Breast epithelium (tissue), 4 donors: ENCODE data around the gene RASSF7. TPM values are rescaled to one million over a fixed set of nuclear protein-coding genes. Genes with fewer than 3 reads are reported as not detected.

Experiments used
- DNase-seq, 2 donors: peaks; one replicate each; pipeline ENCODE4 v3.0.0-alpha.2; 2019; ENCODE audit warnings: low spot score in 2 of 2
- H3K27ac ChIP-seq, 2 donors: fragments of 200-600 bp; sonication (generic) in 1 of 2; one replicate each; pipeline ENCODE4 v1.5.1; 2016 to 2019; ENCODE audit warnings: mild to moderate bottlenecking in 1 of 2
- H3K27me3 ChIP-seq, 2 donors: fragments of 200-600 bp; sonication (generic) in 1 of 2; one replicate each; pipeline versions ENCODE4 v1.5.1 to v1.6.0; 2017 to 2019; ENCODE audit warnings: control low read depth in 1 of 2, mild to moderate bottlenecking in 1 of 2
- H3K36me3 ChIP-seq: fragments of 200-600 bp; one replicate; pipeline ENCODE4 v1.5.1; 2019
- H3K4me1 ChIP-seq, 2 donors: fragments of 200-600 bp; sonication (generic); one replicate each; pipeline ENCODE4 v1.5.1; 2016 to 2019; ENCODE audit warnings: control low read depth in 1 of 2
- H3K4me3 ChIP-seq, 3 donors: fragments of 200-600 bp; sonication (generic); 1 replicate in 2 of 3; 2 replicates in 1 of 3; pipeline ENCODE4 v1.5.1; 2016 to 2019; ENCODE audit warnings: mild to moderate bottlenecking in 3 of 3, moderate library complexity in 2 of 3
- H3K9me3 ChIP-seq, 2 donors: fragments of 200-600 bp; sonication (generic) in 1 of 2; one replicate each; pipeline ENCODE4 v1.5.1; 2016 to 2019; ENCODE audit warnings: control low read depth in 1 of 2
- CTCF ChIP-seq, 3 donors: fragments of 450-650 bp; IDR thresholded peaks; one replicate each; pipeline ENCODE4 v1.5.1; 2016 to 2017; ENCODE audit warnings: antibody characterized with exemption in 3 of 3, mild to moderate bottlenecking in 3 of 3, moderate library complexity in 3 of 3
- POLR2A ChIP-seq: fragments of 450-650 bp; IDR thresholded peaks from one replicate; pipeline ENCODE4 v1.6.1; 2016; ENCODE audit warnings: antibody characterized with exemption, mild to moderate bottlenecking, moderate library complexity
- POLR2AphosphoS5 ChIP-seq, 3 donors: sonication (generic); formaldehyde crosslinking; IDR thresholded peaks; one replicate each; pipeline ENCODE4 v1.6.1; 2017; ENCODE audit warnings: antibody characterized with exemption in 3 of 3
- intact Hi-C: fragments of 100-400 bp; cut with DNase I; formaldehyde crosslinking; loops from one replicate; pipeline ENCODE4 v1.15.1; 2023; ENCODE audit warnings: low total_unique reads
- total RNA-seq, 3 donors: library from RNA; depleted of rRNA; stranded (reverse); fragments of >200 nt; gene quantifications; one replicate each; pipeline ENCODE4 v1.1.0, GENCODE V29; 2016

RASSF7 gene
- total RNA-seq, 3 donors from 2014 or later = 7.5 to 58.5 (median 33.1) TPM

DNA sequence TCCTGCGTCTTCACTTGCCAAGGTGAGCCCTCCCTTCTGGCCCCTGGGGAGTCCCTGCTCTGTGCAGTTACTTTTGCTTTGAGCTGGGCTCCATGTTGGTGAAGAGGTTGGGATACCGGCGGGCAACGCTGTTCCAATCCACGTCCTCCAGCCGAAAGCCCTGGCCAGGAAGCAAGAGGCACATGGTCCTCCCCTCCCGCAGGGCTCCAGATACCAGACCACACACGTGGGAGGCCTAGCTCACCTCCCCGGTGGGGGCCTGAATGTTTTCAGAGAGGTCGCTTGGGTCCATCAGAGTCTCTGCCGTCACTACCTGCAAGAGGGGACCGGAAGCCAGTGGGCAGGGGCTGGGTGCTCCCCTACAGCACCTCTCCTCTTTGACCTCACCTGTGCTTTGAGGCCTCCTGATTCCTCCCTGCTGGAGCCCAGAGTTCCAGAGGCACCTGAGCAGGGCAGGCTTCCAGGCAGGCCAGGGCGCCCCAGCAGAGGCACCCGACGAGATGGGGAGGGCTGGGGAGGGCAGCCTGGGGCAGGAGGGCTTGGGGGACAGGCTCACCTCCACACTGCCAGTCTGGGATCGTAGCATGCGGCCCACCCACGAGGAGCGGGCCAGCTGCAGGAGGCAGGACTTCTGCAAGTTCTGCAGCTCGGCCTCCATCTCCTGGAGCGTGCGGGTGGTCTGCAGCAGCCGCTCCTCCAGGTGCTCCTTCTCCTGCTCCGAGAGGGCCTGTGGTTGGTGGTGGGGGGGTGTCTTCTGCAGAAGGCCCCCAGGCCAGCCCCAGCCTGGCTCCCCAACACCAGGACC, 3.2 kb upstream of the RASSF7 start:
- TF ChIP-seq CTCF (IDR thresholded peaks at IDR 0.05) (no peak), POLR2AphosphoS5 (IDR thresholded peaks at IDR 0.05) (no peak), POLR2A (no peak)
- DNase-seq = no peak
- no peak overlapping the region for H3K27ac ChIP-seq
- H3K36me3 ChIP-seq = no peaks in the 10 kb centered on the region
- intact Hi-C loops = no loop called here
- H3K9me3 ChIP-seq = no peaks in the 10 kb centered on the region
- no peak overlapping the region for H3K4me3 ChIP-seq
- H3K4me1 ChIP-seq = peaks cover 0 to 5% of the 10 kb centered on the region in 2 donors
- H3K27me3 ChIP-seq = peaks cover 3 to 6% of the 10 kb centered on the region in 2 donors

GRCh38 chr11:558503-558902, 2.3 kb upstream of the RASSF7 start:
- no peak overlapping the region for H3K4me3 ChIP-seq
- no peak for DNase-seq
- no peaks in the 10 kb centered on the region for H3K9me3 ChIP-seq
- H3K27me3 ChIP-seq = peaks cover 0 to 3% of the 10 kb centered on the region in 2 donors
- intact Hi-C loops = no loop called here
- H3K4me1 ChIP-seq = peaks cover 0 to 5% of the 10 kb centered on the region in 2 donors
- H3K27ac ChIP-seq = no peak overlapping the region
- TF ChIP-seq POLR2AphosphoS5 (IDR thresholded peaks at IDR 0.05) (no peak), POLR2A (no peak), CTCF (IDR thresholded peaks at IDR 0.05) (no peak)
- H3K36me3 ChIP-seq = no peaks in the 10 kb centered on the region

DNA sequence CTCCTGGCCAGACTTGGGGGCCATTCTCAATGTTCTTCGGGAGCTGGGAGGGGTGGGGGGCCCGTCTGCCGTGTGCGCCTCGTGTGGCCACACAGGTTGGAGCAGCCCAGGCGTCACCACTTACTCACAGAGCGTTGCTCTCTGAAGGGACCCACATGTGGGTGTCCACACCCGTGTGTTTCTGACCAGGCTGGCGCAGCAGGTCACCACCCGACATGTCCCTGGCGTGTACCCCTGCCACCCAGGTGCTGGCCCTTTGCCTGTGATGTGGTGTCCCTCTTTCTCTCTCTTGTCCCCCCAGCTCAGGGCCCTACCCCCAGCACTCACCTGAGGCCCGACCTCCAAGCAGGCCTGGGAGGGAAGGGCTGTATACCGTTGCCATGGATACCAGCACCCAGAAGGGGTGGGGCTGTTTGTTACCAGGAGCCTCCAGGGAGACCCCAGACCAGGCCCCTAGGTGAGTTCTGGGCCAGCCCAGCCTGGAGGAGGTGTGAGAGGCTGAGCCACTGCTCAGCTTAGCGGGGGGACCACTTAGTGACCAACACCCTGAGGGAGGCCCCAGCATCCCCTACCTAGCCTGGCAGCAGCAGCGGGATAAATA, 1.6 kb upstream of the RASSF7 start:
- peaks cover 0 to 3% of the 10 kb centered on the region in 2 donors for H3K27me3 ChIP-seq
- H3K27ac ChIP-seq = no peak overlapping the region
- TF ChIP-seq CTCF (IDR thresholded peaks at IDR 0.05) (no peak), POLR2A (no peak), POLR2AphosphoS5 (IDR thresholded peaks at IDR 0.05) (no peak)
- H3K9me3 ChIP-seq = no peaks in the 10 kb centered on the region
- H3K36me3 ChIP-seq = no peaks in the 10 kb centered on the region
- DNase-seq = no peak
- intact Hi-C loops = no loop called here
- H3K4me3 ChIP-seq = no peak overlapping the region
- peaks cover 0 to 5% of the 10 kb centered on the region in 2 donors for H3K4me1 ChIP-seq

DNA sequence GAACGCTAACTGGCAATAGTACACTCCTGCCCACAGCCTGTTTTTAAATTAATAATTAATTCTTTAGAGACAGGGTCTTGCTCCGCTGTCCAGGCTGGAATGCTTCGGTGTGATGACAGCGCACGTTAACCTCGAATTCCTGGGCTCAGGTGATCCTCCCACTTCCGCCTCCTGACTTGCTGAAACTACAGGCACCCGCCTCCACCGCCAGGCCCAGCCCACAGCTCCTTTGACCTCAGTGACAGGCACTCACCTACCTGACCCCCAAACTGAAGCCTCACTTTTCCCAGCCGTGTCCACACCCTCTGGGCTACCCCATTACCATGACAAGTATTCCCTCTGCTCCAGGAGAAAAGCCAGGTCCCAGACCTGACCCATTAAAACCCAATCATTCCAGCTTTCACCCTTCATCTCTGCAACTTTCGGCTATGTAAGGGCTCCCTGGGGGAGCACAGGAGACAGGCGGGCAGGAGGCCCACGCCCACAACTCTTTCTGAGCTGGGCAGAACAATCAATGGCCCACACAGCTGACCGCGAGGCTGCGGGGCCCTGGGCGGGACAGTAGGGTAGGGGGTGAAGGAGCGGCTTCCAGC, 962 bp upstream of the RASSF7 start:
- H3K36me3 ChIP-seq = no peaks in the 10 kb centered on the region
- H3K4me1 ChIP-seq = no peaks in the 10 kb centered on the region
- DNase-seq = no peak
- TF ChIP-seq POLR2AphosphoS5 (IDR thresholded peaks at IDR 0.05) (no peak), POLR2A (no peak), CTCF (IDR thresholded peaks at IDR 0.05) (no peak)
- intact Hi-C loops = loop anchor here (10.0 kb wide), 1 partner anchor 215 kb away; the partner anchor contains the start of gene GATD1
- no peaks in the 10 kb centered on the region for H3K9me3 ChIP-seq
- H3K27ac ChIP-seq = peak overlapping the region; percentile 87 to 89
- peak overlapping the region; percentile 63 to 86 (median 85) for H3K4me3 ChIP-seq
- no peaks in the 10 kb centered on the region for H3K27me3 ChIP-seq
